GM23338 (cell line): Measurements from ENCODE around the gene ARHGEF37.

ENCODE experiments used
- CTCF ChIP-seq, 2 experiments: fragments of 200-600 bp in 1 of 2; sonication (generic) in 1 of 2; conservative IDR thresholded peaks; 2 replicates each; pipeline versions ENCODE4 v1.5.1 to v1.6.1; 2016 to 2017; ENCODE audit warnings: antibody characterized with exemption in 2 of 2, low read depth in 2 of 2, mild to moderate bottlenecking in 2 of 2, moderate library complexity in 1 of 2
- ETS1 ChIP-seq: IDR thresholded peaks from 2 replicates; pipeline ENCODE4 v1.6.1; 2016; ENCODE audit warnings: antibody characterized with exemption
- EZH2 ChIP-seq: fragments of 200-600 bp; sonication (generic); IDR thresholded peaks from one replicate; pipeline ENCODE4 v1.8.0; 2017; ENCODE audit warnings: antibody characterized with exemption, mild to moderate bottlenecking, low read depth; ENCODE audit not compliant: unreplicated experiment
- EZH2phosphoT487 ChIP-seq: fragments of 200-600 bp; sonication (generic); IDR thresholded peaks from one replicate; pipeline ENCODE4 v1.8.1; 2018; ENCODE audit warnings: antibody characterized with exemption; ENCODE audit not compliant: unreplicated experiment
- NANOG ChIP-seq: IDR thresholded peaks from 2 replicates; pipeline ENCODE4 v1.6.1; 2016; ENCODE audit warnings: antibody characterized with exemption, borderline replicate concordance
- POLR2AphosphoS5 ChIP-seq: IDR thresholded peaks from 2 replicates; pipeline ENCODE4 v1.6.1; 2016; ENCODE audit warnings: antibody characterized with exemption, low read depth
- REST ChIP-seq: IDR thresholded peaks from one replicate; pipeline ENCODE4 v1.6.1; 2018; ENCODE audit warnings: antibody characterized with exemption; ENCODE audit not compliant: unreplicated experiment
- STAT1 ChIP-seq: IDR thresholded peaks from one replicate; pipeline ENCODE4 v1.6.1; 2016; ENCODE audit warnings: antibody characterized with exemption; ENCODE audit not compliant: unreplicated experiment
- ZNF462 ChIP-seq: fragments of 250-450 bp; sonication (Bioruptor Pico); IDR thresholded peaks from 2 replicates; pipeline ENCODE4 v1.5.0; 2020; ENCODE audit warnings: mild to moderate bottlenecking, moderate library complexity

GRCh38 chr5:149585910-149586309 lies 4.6 kb downstream of the ARHGEF37 start:
- TF ChIP-seq CTCF (conservative IDR thresholded peaks at IDR 0.05; ENCODE audit: low read depth in 2 of 2) (no peak), REST (no peak), EZH2phosphoT487 (no peak), EZH2 (no peak), POLR2AphosphoS5 (no peak), STAT1 (no peak), NANOG (no peak), ETS1 (no peak), ZNF462 (CRISPR knock-in tag) (no peak)
